ENCODE measurements around the gene CCKAR.

- TF ChIP-seq EZH2 (IDR thresholded peaks at IDR 0.05; ENCODE audit: borderline replicate concordance, low read depth, low read length, severe bottlenecking), result no peak
- TF ChIP-seq CTCF (IDR thresholded peaks at IDR 0.05; ENCODE audit: extremely low read depth in 1 of 2, insufficient read depth in 1 of 2, low read depth in 1 of 2, low read length in 2 of 2), result no peak
- no peak for TF ChIP-seq GATA2 (IDR thresholded peaks at IDR 0.05; ENCODE audit: insufficient read depth, insufficient read length, low read depth, low read length)
- no peak for TF ChIP-seq POLR2A (IDR thresholded peaks at IDR 0.05; ENCODE audit: low read depth, low read length)
- TF ChIP-seq MAX (IDR thresholded peaks at IDR 0.05; ENCODE audit: insufficient read depth, insufficient read length), result no peak
- no peak for TF ChIP-seq POLR2AphosphoS5 (IDR thresholded peaks at IDR 0.05; ENCODE audit: insufficient read depth, low read depth, low read length)
- TF ChIP-seq JUN (IDR thresholded peaks at IDR 0.05; ENCODE audit: borderline replicate concordance, insufficient read depth, insufficient read length, low read depth), result no peak
- no peak for TF ChIP-seq MYC (IDR thresholded peaks at IDR 0.05; ENCODE audit: low read depth, low read length)
These were observed 42.9 kb downstream of the CCKAR start for GRCh38 chr4:26447378-26447777.
